ENCODE measurements around the gene CLDN5. TPM values are rescaled to one million over a fixed set of nuclear protein-coding genes. Genes with fewer than 3 reads are reported as not detected.

The CLDN5 gene
- total RNA-seq, 1 donor from 2014 or later: not detected

DNA sequence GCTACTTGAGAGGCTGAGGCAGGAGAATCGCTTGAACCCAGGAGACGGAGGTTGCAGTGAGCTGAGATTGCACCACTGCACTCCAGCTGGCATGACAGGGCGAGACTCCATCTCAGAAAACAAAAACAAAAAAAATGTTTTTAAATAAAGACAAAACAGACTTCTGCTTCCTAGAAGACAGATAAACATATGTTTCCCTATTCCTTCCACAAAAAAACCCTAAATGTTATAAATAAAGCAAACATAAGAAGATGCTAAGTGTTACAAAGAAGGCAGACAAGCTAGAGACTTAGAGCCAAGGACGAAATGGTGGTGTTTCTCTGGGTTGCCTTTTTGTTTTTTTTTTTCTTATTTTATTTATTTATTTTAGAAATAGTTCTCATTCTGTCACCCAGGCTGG lies 5.6 kb upstream of the CLDN5 start:
- H3K4me3 Mint-ChIP-seq (ENCODE audit: unreplicated experiment): no peak overlapping the region
- no peaks in the 10 kb centered on the region for H3K9me3 Mint-ChIP-seq (ENCODE audit: unreplicated experiment)
- peaks cover 7% of the 10 kb centered on the region for H3K27me3 Mint-ChIP-seq (ENCODE audit: unreplicated experiment)
- DNase-seq (ENCODE audit: extremely low spot score, unreplicated experiment): no peak
- H3K27ac Mint-ChIP-seq (ENCODE audit: unreplicated experiment): no peak overlapping the region
- TF ChIP-seq, protein P1, sequence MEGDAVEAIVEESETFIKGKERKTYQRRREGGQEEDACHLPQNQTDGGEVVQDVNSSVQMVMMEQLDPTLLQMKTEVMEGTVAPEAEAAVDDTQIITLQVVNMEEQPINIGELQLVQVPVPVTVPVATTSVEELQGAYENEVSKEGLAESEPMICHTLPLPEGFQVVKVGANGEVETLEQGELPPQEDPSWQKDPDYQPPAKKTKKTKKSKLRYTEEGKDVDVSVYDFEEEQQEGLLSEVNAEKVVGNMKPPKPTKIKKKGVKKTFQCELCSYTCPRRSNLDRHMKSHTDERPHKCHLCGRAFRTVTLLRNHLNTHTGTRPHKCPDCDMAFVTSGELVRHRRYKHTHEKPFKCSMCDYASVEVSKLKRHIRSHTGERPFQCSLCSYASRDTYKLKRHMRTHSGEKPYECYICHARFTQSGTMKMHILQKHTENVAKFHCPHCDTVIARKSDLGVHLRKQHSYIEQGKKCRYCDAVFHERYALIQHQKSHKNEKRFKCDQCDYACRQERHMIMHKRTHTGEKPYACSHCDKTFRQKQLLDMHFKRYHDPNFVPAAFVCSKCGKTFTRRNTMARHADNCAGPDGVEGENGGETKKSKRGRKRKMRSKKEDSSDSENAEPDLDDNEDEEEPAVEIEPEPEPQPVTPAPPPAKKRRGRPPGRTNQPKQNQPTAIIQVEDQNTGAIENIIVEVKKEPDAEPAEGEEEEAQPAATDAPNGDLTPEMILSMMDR (IDR thresholded peaks at IDR 0.05): no peak
- no peaks in the 10 kb centered on the region for H3K36me3 Mint-ChIP-seq (ENCODE audit: unreplicated experiment)
- peaks cover 4% of the 10 kb centered on the region for H3K4me1 Mint-ChIP-seq (ENCODE audit: unreplicated experiment)

GRCh38 chr22:19527861-19528417 lies 3.7 kb upstream of the CLDN5 start:
- no peak for DNase-seq (ENCODE audit: extremely low spot score, unreplicated experiment)
- TF ChIP-seq, protein P1 (IDR thresholded peaks at IDR 0.05): no peak
- no peak overlapping the region for H3K27ac Mint-ChIP-seq (ENCODE audit: unreplicated experiment)
- H3K4me3 Mint-ChIP-seq (ENCODE audit: unreplicated experiment): no peak overlapping the region
- peaks cover 12% of the 10 kb centered on the region for H3K4me1 Mint-ChIP-seq (ENCODE audit: unreplicated experiment)
- no peaks in the 10 kb centered on the region for H3K9me3 Mint-ChIP-seq (ENCODE audit: unreplicated experiment)
- no peaks in the 10 kb centered on the region for H3K36me3 Mint-ChIP-seq (ENCODE audit: unreplicated experiment)
- peaks cover 9% of the 10 kb centered on the region for H3K27me3 Mint-ChIP-seq (ENCODE audit: unreplicated experiment)

- H3K4me1 Mint-ChIP-seq (ENCODE audit: unreplicated experiment): peaks cover 12% of the 10 kb centered on the region
- TF ChIP-seq, protein P1 (IDR thresholded peaks at IDR 0.05): no peak
- H3K9me3 Mint-ChIP-seq (ENCODE audit: unreplicated experiment): no peaks in the 10 kb centered on the region
- no peaks in the 10 kb centered on the region for H3K36me3 Mint-ChIP-seq (ENCODE audit: unreplicated experiment)
- peaks cover 11% of the 10 kb centered on the region for H3K27me3 Mint-ChIP-seq (ENCODE audit: unreplicated experiment)
- no peak overlapping the region for H3K4me3 Mint-ChIP-seq (ENCODE audit: unreplicated experiment)
- DNase-seq (ENCODE audit: extremely low spot score, unreplicated experiment): no peak
- no peak overlapping the region for H3K27ac Mint-ChIP-seq (ENCODE audit: unreplicated experiment)
These were observed 3.1 kb upstream of the CLDN5 start for GRCh38 chr22:19527321-19527721.

DNA sequence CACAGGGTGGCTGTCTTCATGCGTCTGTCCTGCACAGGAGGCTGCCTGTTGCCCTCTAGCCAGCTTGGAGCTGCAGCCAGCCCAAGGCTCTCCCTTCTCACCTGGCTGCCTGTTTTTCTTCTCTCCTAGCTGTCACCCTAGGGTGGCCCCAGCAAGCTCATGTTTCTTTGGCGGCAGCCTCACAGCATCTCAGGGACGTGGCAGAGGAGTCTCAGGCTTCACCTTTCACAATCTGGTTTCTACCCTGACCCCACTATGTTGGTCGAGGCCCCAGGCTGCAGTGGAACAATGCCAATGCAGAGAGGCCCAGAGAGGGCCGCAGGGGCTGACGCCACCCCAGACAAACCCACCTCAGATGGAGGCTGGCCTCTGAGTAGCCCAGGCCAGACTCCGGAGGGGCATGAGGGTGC lies 2.5 kb upstream of the CLDN5 start:
- Mint-ChIP-seq H3K4me1 (ENCODE audit: unreplicated experiment) (peaks cover 12% of the 10 kb centered on the region), H3K36me3 (ENCODE audit: unreplicated experiment) (no peaks in the 10 kb centered on the region), H3K27ac (ENCODE audit: unreplicated experiment) (no peak overlapping the region), H3K9me3 (ENCODE audit: unreplicated experiment) (no peaks in the 10 kb centered on the region), H3K4me3 (ENCODE audit: unreplicated experiment) (no peak overlapping the region), H3K27me3 (ENCODE audit: unreplicated experiment) (peaks cover 11% of the 10 kb centered on the region)
- DNase-seq (ENCODE audit: extremely low spot score, unreplicated experiment): no peak
- TF ChIP-seq, protein P1 (IDR thresholded peaks at IDR 0.05): no peak

DNA sequence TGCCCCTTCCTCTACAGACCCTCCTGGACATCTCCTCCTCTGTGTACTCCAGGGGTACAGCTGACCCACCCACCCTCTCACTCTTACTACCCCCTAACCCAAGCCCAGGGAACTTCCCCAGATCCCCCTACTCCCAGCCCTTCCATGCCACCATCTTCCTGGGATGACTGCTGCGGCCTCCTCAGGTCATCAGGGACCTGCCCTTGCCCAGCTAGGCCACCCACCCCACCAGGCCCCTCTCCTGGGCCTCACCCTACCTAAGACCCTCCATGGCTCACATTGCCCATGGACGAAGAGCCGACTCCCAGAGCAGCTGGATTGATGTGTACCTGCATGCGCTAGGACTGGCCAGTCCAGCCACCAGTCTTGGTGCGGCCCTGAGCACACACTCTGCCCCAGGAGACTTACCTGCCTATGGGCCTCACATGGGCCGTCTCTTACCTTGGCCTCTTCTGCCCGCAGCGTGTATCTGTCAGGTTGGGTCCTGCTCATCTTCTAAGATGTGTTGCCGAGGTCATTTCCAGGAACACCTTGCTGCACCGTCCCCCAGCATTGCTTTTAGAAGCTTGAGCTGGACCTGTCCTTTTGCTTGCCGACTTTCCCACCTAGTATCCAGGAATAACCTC lies 2.0 kb upstream of the CLDN5 start:
- no peak overlapping the region for H3K27ac Mint-ChIP-seq (ENCODE audit: unreplicated experiment)
- H3K36me3 Mint-ChIP-seq (ENCODE audit: unreplicated experiment): no peaks in the 10 kb centered on the region
- peaks cover 11% of the 10 kb centered on the region for H3K27me3 Mint-ChIP-seq (ENCODE audit: unreplicated experiment)
- peaks cover 12% of the 10 kb centered on the region for H3K4me1 Mint-ChIP-seq (ENCODE audit: unreplicated experiment)
- no peaks in the 10 kb centered on the region for H3K9me3 Mint-ChIP-seq (ENCODE audit: unreplicated experiment)
- DNase-seq (ENCODE audit: extremely low spot score, unreplicated experiment): no peak
- no peak overlapping the region for H3K4me3 Mint-ChIP-seq (ENCODE audit: unreplicated experiment)
- TF ChIP-seq, protein P1 (IDR thresholded peaks at IDR 0.05): no peak

All from osteocyte (in vitro differentiated cells).